Loucy (cell line): ENCODE measurements around the gene CCDC12.

Experiments
- CTCF ChIP-seq: fragments of 200-600 bp; sonication (generic); conservative IDR thresholded peaks from 2 replicates; pipeline ENCODE4 v1.5.1; 2014; ENCODE audit warnings: mild to moderate bottlenecking, antibody characterized with exemption, low read length
- EZH2phosphoT487 ChIP-seq: fragments of 200-600 bp; IDR thresholded peaks from 2 replicates; pipeline ENCODE4 v1.6.1; 2018; ENCODE audit warnings: antibody characterized with exemption, mild to moderate bottlenecking, moderate library complexity, borderline replicate concordance

GRCh38 chr3:46970391-46971091 lies 6.0 kb downstream of the CCDC12 start:
- TF ChIP-seq CTCF (no peak), EZH2phosphoT487 (no peak)
